Coronary artery (tissue), 2 donors: ENCODE results near the gene KCTD15.
"Not testable (repeated sequence)": the region's sequence is repeated elsewhere in the genome, so short reads cannot be mapped to it uniquely, and the experiment has no call there.

ENCODE experiments used
- DNase-seq: peaks from one replicate; pipeline ENCODE4 v3.0.0-alpha.2; 2017; ENCODE audit warnings: low spot score
- H3K27ac ChIP-seq, 2 donors: fragments of 200-600 bp; sonication (generic); one replicate each; pipeline ENCODE4 v1.5.1; 2016 to 2019
- H3K4me3 ChIP-seq: fragments of 200-600 bp; sonication (generic); 2 replicates; pipeline ENCODE4 v1.5.1; 2016; ENCODE audit warnings: mild to moderate bottlenecking, moderate library complexity
- TF ChIP-seq, protein P1 (sequence below): fragments of 200-600 bp; sonication (generic); IDR thresholded peaks from one replicate; pipeline ENCODE4 v1.5.1; 2019; ENCODE audit warnings: antibody characterized with exemption

The KCTD15 gene

DNA sequence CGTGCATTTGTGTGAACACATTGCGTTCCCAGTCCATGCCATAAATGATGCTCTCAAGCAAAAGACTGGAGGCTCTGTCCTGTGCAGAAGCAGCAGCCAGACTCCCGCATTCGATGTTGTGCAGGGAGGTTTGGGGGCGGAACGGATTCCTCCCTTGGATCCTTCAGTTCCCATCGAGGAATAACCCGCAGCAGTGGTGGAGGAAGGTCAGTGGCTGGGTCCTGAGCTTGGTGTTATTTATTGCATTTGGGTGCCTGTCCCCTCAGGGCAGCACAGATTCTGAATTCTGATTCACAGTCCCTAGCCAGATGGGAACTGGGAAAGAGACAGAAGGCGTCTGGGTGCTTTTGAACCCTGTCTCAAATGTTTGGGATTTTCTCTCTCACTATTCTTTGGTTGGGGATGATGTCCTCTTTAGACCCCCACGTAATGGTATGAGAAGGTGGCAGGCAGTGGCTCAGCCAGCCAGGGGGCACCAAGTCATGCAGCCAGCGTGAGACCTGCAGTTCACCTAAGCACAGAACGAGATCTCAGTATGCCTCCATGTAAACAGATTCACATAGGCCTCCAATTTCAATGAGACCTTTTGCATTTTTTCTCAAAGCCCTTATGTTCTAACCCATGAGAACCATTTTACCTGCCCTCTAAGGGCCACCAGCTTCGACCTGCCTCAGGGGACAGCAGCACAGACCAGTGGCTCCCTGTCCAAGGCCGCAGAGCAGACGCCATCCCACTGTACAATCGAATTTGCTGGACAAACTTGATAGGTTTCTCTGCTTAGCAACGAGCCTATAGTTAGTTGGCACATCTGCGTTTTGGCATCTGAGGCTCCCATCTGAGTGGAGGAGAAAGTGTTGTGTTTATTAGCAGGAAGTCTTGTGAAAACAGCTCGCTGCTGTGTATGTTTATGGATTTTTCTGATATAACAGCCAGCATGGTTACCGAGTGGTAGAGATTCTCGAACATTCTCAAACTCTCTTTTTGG, 17.8 kb downstream of the KCTD15 start:
- Histone ChIP-seq H3K27ac (no peak overlapping the region), H3K4me3 (no peak overlapping the region)
- TF ChIP-seq, protein P1, sequence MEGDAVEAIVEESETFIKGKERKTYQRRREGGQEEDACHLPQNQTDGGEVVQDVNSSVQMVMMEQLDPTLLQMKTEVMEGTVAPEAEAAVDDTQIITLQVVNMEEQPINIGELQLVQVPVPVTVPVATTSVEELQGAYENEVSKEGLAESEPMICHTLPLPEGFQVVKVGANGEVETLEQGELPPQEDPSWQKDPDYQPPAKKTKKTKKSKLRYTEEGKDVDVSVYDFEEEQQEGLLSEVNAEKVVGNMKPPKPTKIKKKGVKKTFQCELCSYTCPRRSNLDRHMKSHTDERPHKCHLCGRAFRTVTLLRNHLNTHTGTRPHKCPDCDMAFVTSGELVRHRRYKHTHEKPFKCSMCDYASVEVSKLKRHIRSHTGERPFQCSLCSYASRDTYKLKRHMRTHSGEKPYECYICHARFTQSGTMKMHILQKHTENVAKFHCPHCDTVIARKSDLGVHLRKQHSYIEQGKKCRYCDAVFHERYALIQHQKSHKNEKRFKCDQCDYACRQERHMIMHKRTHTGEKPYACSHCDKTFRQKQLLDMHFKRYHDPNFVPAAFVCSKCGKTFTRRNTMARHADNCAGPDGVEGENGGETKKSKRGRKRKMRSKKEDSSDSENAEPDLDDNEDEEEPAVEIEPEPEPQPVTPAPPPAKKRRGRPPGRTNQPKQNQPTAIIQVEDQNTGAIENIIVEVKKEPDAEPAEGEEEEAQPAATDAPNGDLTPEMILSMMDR: no peak
- DNase-seq: no peak

- no peak overlapping the region for H3K4me3 ChIP-seq
- TF ChIP-seq, protein P1: no peak
- no peak for DNase-seq
- peak overlapping the region in 1 of 2 donors; percentile 35 for H3K27ac ChIP-seq
Measured at GRCh38 chr19:33815380-33816340, 19.0 kb downstream of the KCTD15 start.

DNA sequence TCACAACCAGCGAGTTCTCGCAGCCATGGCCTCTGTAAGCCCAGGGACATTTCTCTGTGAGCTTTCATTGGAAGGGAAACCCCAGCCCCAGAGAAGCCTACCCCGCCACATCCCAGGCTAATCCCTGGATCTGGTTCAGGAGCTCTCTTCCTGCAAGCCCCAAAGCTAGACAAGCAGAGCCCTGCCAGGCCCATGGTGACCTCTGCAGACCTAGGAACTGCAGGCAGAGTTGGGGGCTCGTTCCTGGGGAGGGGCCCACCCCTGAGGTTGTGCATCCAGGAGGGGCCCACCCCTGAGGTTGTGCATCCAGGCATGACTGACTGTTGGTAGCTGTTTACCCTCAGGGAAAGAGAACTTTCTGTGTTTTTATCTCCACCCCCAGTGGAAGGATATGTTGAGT, 21.7 kb downstream of the KCTD15 start:
- no peak overlapping the region for H3K4me3 ChIP-seq
- no peak overlapping the region for H3K27ac ChIP-seq
- DNase-seq: no peak
- TF ChIP-seq, protein P1: no peak

GRCh38 chr19:33819078-33819477, 22.4 kb downstream of the KCTD15 start:
- H3K4me3 ChIP-seq, DNase-seq: not testable (repeated sequence)
- H3K27ac ChIP-seq: peak overlapping the region in 1 of 2 donors; percentile 79

GRCh38 chr19:33819506-33819879, 22.8 kb downstream of the KCTD15 start:
- Histone ChIP-seq H3K4me3 (peak overlapping the region; percentile 65), H3K27ac (peak overlapping the region; percentile 61 to 79)
- no peak for DNase-seq
- TF ChIP-seq, protein P1: no peak

DNA sequence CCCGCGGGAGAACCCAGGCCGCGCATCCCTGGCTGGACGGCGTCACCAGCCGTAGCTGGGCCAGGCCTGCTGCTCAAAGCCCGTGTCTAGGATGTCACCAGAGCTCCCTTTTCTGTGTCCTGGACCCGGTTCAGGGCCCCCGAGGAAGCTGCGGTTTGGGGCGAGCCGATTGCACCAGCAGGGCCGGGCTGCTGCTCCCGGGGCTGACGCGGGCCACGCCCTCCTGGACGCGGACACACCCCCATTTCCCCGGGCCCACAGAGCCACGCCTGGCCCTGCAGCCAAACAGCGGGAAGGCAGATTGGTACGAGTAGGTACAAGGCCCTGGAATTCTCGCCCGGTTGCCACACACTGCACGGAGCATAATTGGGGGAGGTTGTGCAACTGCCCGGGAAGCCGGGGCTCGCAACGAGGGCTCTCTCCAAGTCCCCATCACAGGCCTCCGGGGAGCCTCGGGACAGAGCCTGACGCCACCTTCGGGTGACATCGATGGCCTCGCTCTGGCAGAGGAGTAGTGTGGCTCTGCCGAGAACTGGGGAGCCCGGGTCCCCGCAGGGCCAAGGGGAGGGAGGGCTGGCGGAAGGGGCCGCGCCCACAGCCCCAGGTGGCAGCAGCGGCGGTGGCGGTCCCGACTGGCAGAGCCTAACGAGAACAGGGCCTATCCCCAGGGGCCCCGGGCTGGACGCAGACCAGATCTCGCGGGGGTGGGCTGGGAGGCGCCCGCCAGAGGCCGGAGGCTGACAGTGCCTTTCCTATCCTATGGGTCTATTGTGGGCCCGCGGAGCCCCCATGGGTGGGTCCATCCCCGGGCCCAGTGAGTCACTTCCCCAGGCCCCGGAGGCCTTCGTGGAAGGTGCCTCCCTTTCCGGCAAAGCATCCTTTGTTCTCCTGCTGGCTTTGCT, 23.5 kb downstream of the KCTD15 start:
- Histone ChIP-seq H3K4me3 (peak overlapping the region; percentile 65), H3K27ac (peak overlapping the region; percentile 61 to 79)
- peak; percentile 92 for DNase-seq

More for the DNA sequence above, 23.5 kb downstream of the KCTD15 start:
- TF ChIP-seq, protein P1: no peak
